ENCODE measurements around the gene CCL14. TPM values are rescaled to one million over a fixed set of nuclear protein-coding genes. Genes with fewer than 3 reads are reported as not detected.

The CCL14 gene
- total and polyA plus RNA-seq, 2 of the 13 experiments (the other 11 are each of a cell fraction or from before 2014, with no cell fraction given): 1.1 to 1.7 TPM

- TF ChIP-seq ZNF142 (CRISPR knock-in tag; IDR thresholded peaks at IDR 0.05) (no peak), HES4 (CRISPR knock-in tag; IDR thresholded peaks at IDR 0.05; ENCODE audit: borderline replicate concordance) (no peak), TEAD3 (CRISPR knock-in tag; optimal IDR thresholded peaks at IDR 0.05; ENCODE audit: borderline replicate concordance) (peak; percentile 81), ZSCAN9 (CRISPR knock-in tag; IDR thresholded peaks at IDR 0.05; ENCODE audit: borderline replicate concordance) (no peak; the same call in none of the 2 replicates), POLR2G (IDR thresholded peaks at IDR 0.05; ENCODE audit: low read depth, low read length) (no peak; the same call in 1 of the 2 replicates), BORCS8-MEF2B (CRISPR knock-in tag; IDR thresholded peaks at IDR 0.05) (peak; percentile 92), NFKBIZ (CRISPR knock-in tag; IDR thresholded peaks at IDR 0.05) (peak; percentile 81), HNRNPLL (IDR thresholded peaks at IDR 0.05; ENCODE audit: low read depth, low read length, poor library complexity, severe bottlenecking) (no peak), AHR (CRISPR knock-in tag; IDR thresholded peaks at IDR 0.05) (peak; percentile 77; the same call in 1 of the 2 replicates), ZNF280B (CRISPR knock-in tag; IDR thresholded peaks at IDR 0.05; ENCODE audit: borderline replicate concordance) (no peak), ZNF17 (CRISPR knock-in tag; IDR thresholded peaks at IDR 0.05) (no peak), ZNF552 (CRISPR knock-in tag; IDR thresholded peaks at IDR 0.05; ENCODE audit: borderline replicate concordance) (0 out of 2 replicates have a peak, but pooled peaks have one; percentile 67), ZNF510 (CRISPR knock-in tag; IDR thresholded peaks at IDR 0.05; ENCODE audit: low read depth) (no peak), MAFK (conservative IDR thresholded peaks at IDR 0.05 in 1 of 2, IDR thresholded peaks at IDR 0.05 in 1 of 2; ENCODE audit: low read length in 2 of 2) (peak; percentile 36 to 61; a peak in 3 of 4 replicates), FOSL1 (CRISPR knock-in tag; IDR thresholded peaks at IDR 0.05; ENCODE audit: borderline replicate concordance) (no peak; the same call in 1 of the 2 replicates), MAFG (CRISPR knock-in tag; IDR thresholded peaks at IDR 0.05) (no peak), ZNF431 (CRISPR knock-in tag; IDR thresholded peaks at IDR 0.05; ENCODE audit: borderline replicate concordance, low read depth) (no peak; the same call in 1 of the 2 replicates), ZNF3 (CRISPR knock-in tag; IDR thresholded peaks at IDR 0.05) (peak; percentile 73; the same call in 1 of the 2 replicates), MZF1 (CRISPR knock-in tag; IDR thresholded peaks at IDR 0.05; ENCODE audit: borderline replicate concordance) (no peak)
- TF ChIP-seq, protein P1, sequence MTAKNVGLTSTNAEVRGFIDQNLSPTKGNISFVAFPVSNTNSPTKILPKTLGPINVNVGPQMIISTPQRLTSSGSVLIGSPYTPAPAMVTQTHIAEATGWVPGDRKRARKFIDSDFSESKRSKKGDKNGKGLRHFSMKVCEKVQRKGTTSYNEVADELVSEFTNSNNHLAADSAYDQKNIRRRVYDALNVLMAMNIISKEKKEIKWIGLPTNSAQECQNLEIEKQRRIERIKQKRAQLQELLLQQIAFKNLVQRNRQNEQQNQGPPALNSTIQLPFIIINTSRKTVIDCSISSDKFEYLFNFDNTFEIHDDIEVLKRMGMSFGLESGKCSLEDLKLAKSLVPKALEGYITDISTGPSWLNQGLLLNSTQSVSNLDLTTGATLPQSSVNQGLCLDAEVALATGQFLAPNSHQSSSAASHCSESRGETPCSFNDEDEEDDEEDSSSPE (CRISPR knock-in tag; IDR thresholded peaks at IDR 0.05): no peak
These were observed 12.9 kb downstream of the CCL14 start (continued) for GRCh38 chr17:35973333-35974260.
